GM19238 (cell line): ENCODE data around the gene BCL6B.
"Not testable (repeated sequence)": the region's sequence is repeated elsewhere in the genome, so short reads cannot be mapped to it uniquely, and the experiment has no call there.

Experiments
- DNase-seq: peaks from one replicate; pipeline ENCODE4 v3.0.0; 2011; ENCODE audit warnings: low spot score; ENCODE audit not compliant: insufficient read length

The BCL6B gene

DNA sequence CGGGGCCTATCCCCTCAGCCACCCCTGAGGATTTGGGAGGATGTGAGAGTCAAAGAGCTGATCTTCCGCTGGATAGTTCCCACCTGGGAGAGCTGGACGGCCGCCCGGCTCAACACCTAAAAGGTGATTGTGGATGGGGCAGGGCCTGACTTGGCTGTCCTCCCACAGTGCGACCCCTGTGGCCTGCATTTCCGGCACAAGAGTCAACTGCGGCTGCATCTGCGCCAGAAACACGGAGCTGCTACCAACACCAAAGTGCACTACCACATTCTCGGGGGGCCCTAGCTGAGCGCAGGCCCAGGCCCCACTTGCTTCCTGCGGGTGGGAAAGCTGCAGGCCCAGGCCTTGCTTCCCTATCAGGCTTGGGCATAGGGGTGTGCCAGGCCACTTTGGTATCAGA, 4.5 kb downstream of the BCL6B start:
- no peak for DNase-seq

GRCh38 chr17:7029096-7029495, 6.2 kb downstream of the BCL6B start:
- no peak for DNase-seq

DNA sequence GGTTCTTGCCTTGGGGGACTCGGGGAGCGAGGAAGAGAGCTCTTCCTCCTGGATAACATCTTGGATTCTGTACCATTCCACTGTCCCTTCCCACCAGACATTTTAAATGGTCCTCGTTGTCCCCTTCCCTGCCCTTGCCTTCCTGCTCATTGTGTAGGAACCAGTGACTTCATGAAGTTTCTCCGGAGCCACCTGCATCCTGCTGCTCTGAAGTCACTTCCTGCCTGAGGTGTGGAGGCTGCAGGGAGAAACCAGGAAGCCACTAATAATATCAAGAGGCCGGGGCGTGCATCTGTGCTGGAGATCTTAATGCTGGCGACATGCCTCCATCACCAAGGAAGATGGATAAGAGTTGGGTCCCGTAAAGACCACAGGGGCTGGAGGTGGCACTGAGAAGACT, 6.8 kb downstream of the BCL6B start:
- no peak for DNase-seq

DNA sequence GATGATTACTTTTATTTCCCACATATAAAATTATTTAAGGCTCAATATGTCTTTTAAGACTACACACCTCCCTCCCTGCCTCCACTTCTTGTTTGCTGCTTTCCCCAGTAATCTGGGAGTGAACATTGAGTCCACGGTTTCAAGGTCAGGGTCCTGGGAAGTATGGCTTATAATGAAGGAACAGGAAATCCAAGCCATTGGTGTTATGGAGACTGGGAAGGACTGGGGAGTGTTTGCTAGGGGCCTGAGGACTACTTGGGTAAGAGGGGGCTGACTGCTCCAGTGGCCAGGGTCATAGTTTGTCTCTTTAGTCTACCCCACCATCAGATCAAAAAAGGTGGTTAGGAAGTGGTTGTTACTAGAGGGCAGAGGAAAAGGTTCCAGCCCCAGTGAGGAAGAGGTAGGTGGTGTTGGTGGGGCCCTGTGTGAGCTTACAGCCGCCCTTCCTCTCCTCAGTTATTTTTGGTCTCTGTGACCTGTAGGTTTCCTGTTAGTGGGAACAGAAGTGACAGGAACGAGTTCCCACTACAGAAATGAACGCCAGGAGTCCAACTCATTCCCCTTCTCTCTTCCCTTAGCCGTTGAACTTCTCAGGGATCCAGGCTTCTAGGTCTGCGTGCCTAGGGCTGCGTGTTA, 12.2 kb downstream of the BCL6B start:
- DNase-seq, result no peak

GRCh38 chr17:7035591-7036368, 12.9 kb downstream of the BCL6B start, which contains the start of gene SLC16A13:
Gene SLC16A13 (plus strand): TSS chr17:7036015. CDS start chr17:7036383, 368 bp downstream.
- DNase-seq, result peak; percentile 100

GRCh38 chr17:7038025-7038862, 15.4 kb downstream of the BCL6B start:
- DNase-seq, result no peak

DNA sequence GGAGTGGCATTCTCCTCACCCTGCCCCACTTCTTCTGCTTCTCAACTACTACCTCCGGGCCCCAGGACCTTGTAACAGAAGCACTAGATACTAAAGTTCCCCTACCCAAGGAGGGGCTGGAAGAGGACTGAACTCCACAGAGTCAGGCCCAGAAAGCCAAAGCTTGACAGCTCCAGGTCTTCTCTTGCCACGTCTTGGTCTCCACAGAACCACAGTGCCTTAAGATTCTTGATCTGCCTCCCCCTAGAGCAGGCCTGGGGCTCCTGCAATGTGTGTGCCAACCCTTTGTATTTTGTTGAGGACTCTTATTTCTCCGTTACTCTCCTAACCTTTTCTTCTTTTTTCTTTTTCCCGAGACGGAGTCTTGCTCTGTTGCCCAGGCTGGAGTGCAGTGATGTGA, 17.0 kb downstream of the BCL6B start:
- no peak for DNase-seq

GRCh38 chr17:7041607-7042500, 19.0 kb downstream of the BCL6B start:
- no peak for DNase-seq

GRCh38 chr17:7042501-7043181, 19.8 kb downstream of the BCL6B start:
- DNase-seq, result no peak

DNA sequence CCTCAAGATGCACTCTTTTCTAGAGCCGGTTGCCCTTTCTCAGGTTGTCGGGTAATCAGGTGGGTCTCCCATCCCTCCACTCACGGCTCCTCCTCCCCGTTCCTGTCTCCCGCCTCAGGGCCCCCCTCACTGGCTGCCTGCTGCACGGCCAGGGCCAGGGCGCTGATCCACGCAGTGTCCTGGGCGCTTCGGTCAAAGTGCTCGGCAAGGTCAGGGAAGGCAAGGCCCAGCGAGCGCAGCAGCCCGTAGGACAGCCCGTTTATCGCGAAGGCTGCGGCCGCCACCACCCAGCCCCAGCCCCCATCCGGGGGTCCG, 20.3 kb downstream of the BCL6B start:
- DNase-seq, result no peak

GRCh38 chr17:7043497-7044198, 20.8 kb downstream of the BCL6B start, which contains the start of gene SLC16A11:
Gene SLC16A11 (minus strand): TSS chr17:7044092. CDS start chr17:7043513, 579 bp downstream.
- DNase-seq, result no peak

DNA sequence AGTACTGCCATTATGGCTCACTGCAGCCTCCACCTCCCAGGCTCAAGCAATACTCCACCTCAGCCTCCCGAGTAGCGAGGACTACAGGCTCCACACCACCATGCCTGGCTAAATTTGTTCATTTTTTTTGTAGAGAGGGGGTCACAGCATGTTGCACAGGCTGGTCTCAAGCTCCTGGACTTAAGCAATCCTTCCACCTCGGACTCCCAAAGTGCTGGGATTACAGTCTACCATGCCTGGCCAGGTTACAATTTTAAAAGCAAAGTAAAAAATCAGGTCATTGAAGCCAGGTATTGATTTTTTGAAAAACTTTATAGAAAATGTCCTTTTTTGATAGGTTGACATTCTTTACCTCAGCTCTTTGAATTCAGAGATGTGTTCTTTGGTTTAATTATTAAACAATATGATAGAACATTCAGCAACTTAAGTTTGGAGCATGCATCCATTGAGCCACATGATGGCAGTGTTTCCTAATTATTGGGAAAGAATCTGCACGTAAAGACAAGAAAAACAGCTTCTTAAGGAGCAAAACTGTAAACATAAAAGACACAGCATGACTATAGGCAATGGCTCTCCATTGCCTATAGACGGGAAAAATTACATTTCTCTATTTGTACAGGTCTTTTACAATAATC, 22.8 kb downstream of the BCL6B start:
- DNase-seq, result no peak

DNA sequence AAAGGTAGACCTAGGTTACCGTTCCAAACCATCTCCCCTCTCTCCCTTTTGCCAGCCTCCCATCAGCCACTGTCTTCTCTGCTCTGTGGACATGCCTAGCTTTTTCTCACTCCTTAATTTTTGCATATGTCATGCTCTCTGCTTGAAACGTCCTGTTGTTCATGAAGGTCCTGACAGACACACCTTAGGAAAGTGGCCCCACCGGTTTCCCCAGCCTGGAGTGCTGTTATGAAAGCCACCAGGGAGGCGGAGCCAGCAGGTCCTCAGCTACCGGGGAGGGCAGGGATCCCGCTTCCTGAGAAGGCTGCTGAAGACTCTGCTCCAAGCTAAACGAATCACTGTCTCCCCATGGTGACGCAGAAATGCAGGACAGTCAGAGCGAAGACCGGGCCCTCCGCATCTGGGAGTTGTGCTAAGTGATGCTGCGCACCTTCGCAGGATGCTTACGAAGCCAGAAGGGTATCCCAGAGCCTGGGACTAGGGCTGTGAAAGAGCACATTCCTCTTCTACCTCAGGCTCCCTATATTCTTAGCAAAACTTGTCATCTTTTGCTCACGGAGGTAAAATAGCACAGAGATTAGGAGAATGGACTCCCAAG, 23.4 kb downstream of the BCL6B start:
- no peak for DNase-seq

DNA sequence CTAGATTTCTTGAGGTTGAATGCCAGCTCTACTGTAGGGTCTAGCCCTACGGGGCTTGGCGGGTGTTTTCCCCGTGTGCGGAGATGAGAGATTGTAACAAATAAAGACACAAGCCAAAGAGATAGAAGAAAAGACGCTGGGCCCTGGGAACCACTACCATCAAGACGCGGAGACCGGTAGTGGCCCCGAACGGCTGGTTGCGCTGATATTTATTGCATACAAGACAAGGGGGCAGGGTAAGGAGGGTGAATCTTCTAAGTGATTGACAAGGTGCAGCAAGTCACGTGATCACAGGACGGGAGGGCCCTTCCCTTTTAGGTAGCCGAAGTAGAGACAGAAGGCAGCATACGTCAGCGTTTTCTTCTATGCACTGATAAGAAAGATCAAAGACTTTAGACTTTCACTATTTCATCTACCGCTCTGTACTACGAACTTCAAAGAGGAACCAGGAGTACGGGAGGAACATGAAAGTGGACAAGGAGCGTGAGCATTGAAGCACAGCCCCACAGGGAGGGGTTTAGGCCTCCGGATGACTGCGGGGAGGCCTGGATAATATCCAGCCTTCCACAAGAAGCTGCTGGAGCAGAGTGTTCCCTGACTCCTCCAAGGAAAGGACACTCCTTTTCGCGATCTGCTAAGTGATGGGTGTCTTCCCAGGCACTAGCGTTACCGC, 24.0 kb downstream of the BCL6B start:
- DNase-seq, result not testable (repeated sequence)

DNA sequence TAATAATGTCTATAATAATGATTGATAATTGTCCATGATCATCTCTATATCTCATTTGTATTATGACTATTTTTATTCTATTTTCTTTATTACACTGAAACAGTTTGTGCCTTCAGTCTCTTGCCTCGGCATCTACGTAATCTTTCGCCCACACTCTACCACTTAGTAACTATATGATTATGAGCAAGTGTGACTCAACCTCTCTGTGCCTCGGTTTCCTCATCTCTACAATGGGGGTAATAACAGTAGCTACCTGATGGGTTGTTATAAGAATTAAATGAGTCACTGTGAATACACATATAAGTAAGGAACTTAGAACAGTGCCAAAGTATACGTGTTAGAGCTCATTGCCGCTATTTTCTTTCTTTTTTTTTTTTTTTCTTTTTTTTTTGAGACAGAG, 24.7 kb downstream of the BCL6B start:
- no peak for DNase-seq

DNA sequence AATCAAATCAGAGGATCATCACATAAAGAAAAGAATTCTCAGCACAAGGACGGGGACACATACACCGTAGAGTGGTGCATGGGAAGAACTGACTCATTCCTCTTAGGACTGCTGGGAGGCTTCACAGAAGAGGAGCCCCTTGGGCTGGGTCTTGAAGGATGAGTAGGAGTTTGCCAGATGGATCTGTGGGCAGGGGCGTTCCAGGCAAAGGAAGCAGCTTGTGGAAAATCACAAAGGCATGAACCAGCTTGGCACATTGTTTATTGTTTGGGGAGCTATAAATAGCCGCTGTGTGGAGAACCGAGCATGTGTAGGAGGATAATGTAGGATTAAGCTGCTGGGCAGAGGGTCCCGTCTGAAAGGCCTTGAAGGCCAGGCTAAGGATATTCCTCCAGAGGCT, 26.1 kb downstream of the BCL6B start:
- no peak for DNase-seq

DNA sequence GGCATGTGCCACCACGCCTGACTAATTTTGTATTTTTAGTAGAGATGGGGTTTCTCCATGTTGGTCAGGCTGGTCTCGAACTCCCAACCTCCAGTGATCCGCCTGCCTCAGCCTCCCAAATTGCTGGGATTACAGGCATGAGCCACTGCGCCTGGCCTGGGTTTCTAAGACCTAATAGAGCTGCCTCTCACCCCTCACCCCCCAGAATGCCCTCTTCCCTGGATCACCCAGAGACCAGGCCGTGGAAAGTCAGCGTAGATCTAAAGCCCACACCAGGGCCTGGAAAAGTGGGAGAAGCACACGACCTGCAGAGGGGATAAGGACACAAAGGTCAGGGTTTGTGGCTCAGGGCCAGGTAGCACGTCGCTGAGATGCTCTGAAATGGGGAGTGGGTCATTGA, 27.7 kb downstream of the BCL6B start:
- not testable (repeated sequence) for DNase-seq

DNA sequence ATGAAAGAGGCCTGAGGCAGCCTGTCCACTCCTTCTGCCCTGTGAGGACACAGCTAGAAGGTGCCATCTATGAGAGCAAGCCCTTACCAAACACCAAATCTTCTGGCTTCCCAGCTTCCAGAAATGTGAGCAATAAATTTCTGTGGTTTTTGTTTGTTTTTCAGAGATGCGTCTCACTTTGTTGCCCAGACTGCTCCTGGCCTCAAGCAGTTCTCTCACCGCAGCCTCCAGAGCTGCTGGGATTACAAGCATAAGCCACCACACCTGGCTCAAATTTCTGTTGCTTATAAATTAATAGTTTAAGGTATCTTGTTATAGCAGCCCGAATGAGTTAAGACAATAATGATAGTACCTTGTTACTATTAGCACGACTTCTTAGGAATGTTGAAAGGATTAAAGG, 33.5 kb downstream of the BCL6B start:
- DNase-seq, result no peak
